ENCODE results near the gene ATF4.

DNA sequence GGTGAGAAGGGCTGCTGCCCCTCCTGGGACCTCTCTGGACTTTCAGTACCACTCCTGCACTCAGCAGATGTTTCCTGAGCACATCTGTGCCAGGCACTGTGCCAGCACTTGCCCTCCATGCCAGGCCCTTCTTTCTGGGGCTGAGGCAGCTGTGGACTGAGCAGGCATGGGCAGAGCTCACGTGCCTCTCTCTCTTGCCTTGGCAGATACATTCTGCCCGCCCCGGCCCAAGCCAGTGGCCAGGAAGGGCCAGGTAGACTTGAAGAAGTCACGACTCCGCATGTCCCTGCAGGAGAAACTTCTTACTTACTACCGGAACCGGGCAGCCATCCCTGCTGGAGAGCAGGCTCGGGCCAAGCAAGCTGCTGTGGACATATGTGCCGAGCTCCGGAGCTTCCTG is 8.3 kb upstream of the ATF4 start:
- no peak for TF ChIP-seq POLR2A (IDR thresholded peaks at IDR 0.05; ENCODE audit: low read depth, low read length)
- no peak for TF ChIP-seq TAF1 (IDR thresholded peaks at IDR 0.05; ENCODE audit: borderline replicate concordance, low read depth, low read length)
- TF ChIP-seq POLR2AphosphoS5 (IDR thresholded peaks at IDR 0.05; ENCODE audit: low read depth, low read length) = no peak

All from GM12892 (cell line).